Measurements from ENCODE around the gene BANP. TPM values are rescaled to one million over a fixed set of nuclear protein-coding genes. Genes with fewer than 3 reads are reported as not detected.
"Not testable (repeated sequence)": the region's sequence is repeated elsewhere in the genome, so short reads cannot be mapped to it uniquely, and the experiment has no call there.

BANP gene
- total RNA-seq, 3 donors from 2014 or later, result 25.2 to 29.4 (median 25.9) TPM

DNA sequence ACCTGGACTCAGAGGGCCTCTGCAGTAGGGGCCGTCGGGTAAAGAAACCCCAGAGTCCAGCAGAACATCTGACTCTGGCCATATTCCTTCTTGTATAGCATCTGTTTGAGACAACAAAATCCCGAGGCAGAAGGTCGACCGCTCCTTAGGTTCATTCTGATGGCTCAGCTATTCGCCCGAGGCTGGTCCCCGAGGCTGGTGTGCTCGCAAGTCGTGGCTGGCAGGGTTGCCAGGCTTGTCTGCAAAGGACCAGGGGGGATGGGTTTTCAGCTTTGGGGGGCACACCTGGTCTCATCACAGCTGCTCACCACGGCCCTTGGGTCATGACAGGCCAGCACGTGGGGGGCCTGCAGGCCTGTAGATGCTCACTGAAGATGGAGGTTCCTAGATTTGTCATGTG, 119.1 kb downstream of the BANP start:
- H3K36me3 Mint-ChIP-seq (ENCODE audit: insufficient read depth), result peaks cover 19% of the 10 kb centered on the region

DNA sequence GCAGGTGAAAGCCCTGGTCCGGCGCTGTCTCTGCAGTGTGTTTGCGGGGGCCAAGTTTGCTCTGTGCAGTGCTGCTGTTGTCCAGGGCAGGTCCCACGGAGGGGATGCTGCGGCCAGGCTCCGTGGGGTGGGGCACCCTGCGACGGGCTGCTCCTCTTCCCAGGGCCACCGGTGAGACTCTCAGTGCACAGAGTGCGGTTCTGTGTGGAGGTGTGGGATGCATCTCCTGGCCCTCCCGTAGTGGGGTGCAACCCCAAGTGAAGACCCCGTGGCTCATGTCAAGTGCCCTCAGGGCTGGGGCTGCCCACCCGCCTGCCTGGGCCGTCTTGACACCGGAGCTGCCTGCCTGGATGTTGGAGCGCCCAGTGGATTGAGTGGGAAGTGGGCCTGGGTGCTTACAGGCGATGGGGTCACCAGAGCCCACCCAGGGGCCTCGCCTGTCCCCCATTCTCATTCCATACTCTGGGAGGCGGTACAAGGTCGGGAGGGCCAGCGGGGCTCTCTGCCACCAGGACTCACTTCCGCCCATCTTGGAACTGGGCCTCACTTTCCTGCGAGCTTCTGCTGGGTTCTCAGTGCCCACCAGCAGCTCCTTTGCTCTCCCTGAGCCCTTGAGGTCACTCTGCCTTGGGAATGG, 119.9 kb downstream of the BANP start:
- Mint-ChIP-seq H3K36me3 (ENCODE audit: insufficient read depth) (peaks cover 23% of the 10 kb centered on the region), H3K27me3 (ENCODE audit: low read depth) (no peaks in the 10 kb centered on the region), H3K4me1 (ENCODE audit: low read depth) (peaks cover 4% of the 10 kb centered on the region), H3K4me3 (no peak overlapping the region), H3K9me3 (no peaks in the 10 kb centered on the region)
- no peak for ATAC-seq
- no peak for DNase-seq

More for the DNA sequence above, 119.1 kb downstream of the BANP start:
- Mint-ChIP-seq H3K4me3 (no peak overlapping the region), H3K27me3 (ENCODE audit: low read depth) (no peaks in the 10 kb centered on the region), H3K4me1 (ENCODE audit: low read depth) (peaks cover 4% of the 10 kb centered on the region), H3K9me3 (no peaks in the 10 kb centered on the region)
- no peak for DNase-seq
- ATAC-seq, result no peak

DNA sequence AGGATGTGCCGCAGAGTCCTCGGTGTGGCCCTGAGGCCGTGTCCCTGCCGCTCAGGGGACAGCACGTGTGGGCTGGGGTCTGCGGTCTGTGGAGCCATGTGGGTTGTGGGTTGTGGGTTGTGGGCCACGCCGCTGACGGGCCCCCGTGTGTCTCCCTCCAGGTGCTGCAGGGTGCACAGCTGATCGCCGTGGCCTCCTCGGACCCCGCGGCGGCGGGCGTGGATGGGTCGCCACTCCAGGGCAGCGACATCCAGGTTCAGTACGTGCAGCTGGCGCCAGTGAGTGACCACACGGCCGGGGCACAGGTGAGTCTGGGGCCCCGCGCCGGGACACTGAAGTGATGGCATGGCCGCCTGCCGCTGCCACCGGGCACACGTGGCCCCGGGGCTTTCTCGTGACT, 120.7 kb downstream of the BANP start:
- Mint-ChIP-seq H3K9me3 (no peaks in the 10 kb centered on the region), H3K36me3 (ENCODE audit: insufficient read depth) (peaks cover 27% of the 10 kb centered on the region), H3K4me3 (no peak overlapping the region), H3K4me1 (ENCODE audit: low read depth) (peaks cover 4% of the 10 kb centered on the region), H3K27me3 (ENCODE audit: low read depth) (no peaks in the 10 kb centered on the region)
- no peak for ATAC-seq
- no peak for DNase-seq

DNA sequence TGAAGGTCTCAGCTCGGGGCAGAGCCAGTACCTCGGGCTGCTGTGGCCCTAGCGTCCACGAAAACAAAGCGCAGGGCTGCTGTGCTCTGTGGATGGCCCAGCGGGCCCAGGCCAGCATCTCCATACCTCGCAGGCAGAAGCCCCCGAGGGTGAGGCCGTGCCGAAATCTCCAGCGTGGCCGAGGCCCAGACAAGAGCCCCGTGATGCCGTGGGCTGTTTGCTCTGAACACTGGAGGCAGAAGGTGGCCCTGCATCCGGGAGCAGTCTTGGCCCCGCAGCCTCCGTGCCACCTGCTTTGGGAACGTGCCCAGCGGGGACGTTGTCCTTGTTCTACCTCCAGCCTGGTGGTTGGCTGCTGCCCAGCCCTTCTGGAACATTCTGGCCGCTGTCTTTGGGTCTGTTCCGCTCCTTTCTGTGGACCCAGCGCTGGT, 121.4 kb downstream of the BANP start:
- H3K36me3 Mint-ChIP-seq (ENCODE audit: insufficient read depth), result peaks cover 27% of the 10 kb centered on the region
- no peak for ATAC-seq

DNA sequence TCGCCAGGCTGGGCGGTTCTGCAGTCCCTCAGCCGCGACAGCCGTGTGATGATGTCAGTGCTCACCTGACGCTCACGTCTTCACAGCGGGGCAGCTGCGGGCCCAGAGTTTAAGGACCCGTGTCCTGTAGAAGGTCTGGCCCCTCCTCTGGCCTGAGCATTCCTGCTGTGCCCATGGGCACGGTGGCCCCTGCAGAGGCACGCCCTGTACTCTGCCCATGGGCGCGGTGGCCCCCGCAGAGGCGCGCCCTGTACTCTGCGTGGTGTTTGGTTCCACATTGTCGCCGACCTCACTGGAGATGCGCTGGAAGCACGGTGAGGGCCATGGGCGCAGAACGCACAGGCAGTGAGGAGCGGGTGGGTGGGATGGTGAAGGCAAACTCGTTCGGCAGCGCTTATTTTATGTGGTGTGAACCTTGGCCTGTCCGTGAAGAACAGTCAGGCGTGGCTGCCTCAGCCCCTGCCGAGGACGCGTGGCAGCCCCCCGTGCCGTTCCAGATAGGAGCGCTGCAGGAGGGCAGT, 122.0 kb downstream of the BANP start:
- H3K4me1 Mint-ChIP-seq (ENCODE audit: low read depth), result peaks cover 4% of the 10 kb centered on the region
- ATAC-seq (no peak), DNase-seq (no peak)
- no peaks in the 10 kb centered on the region for H3K27me3 Mint-ChIP-seq (ENCODE audit: low read depth)
- no peaks in the 10 kb centered on the region for H3K9me3 Mint-ChIP-seq
- no peak overlapping the region for H3K4me3 Mint-ChIP-seq
- H3K36me3 Mint-ChIP-seq (ENCODE audit: insufficient read depth), result peaks cover 33% of the 10 kb centered on the region

More for the DNA sequence above, 121.4 kb downstream of the BANP start:
- DNase-seq, result no peak
- no peaks in the 10 kb centered on the region for H3K9me3 Mint-ChIP-seq
- H3K4me1 Mint-ChIP-seq (ENCODE audit: low read depth), result peaks cover 4% of the 10 kb centered on the region
- H3K27me3 Mint-ChIP-seq (ENCODE audit: low read depth), result no peaks in the 10 kb centered on the region
- no peak overlapping the region for H3K4me3 Mint-ChIP-seq

DNA sequence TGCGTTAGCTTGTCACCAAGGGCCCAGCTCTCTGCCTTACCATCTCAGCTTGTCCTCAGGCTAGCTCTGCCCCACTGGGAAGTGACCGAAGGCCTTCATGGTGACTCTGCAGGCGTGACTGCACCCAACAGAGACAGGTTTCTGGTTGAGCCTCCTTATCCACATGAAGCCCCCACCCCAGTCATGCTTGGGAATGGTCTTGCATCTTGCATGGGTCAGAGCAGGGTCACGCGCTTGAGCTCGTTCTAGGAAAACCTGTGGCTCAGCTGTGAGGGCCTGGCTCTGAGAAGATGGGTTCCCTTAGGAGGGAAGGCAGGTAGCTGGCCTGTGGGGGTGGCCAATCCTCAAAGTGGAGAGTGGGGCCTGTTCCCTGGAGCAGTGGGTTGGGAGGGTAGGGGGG, 122.8 kb downstream of the BANP start:
- no peaks in the 10 kb centered on the region for H3K9me3 Mint-ChIP-seq
- peaks cover 36% of the 10 kb centered on the region for H3K36me3 Mint-ChIP-seq (ENCODE audit: insufficient read depth)
- no peak overlapping the region for H3K4me3 Mint-ChIP-seq
- no peaks in the 10 kb centered on the region for H3K27me3 Mint-ChIP-seq (ENCODE audit: low read depth)
- DNase-seq (no peak), ATAC-seq (no peak)
- peaks cover 3% of the 10 kb centered on the region for H3K4me1 Mint-ChIP-seq (ENCODE audit: low read depth)

DNA sequence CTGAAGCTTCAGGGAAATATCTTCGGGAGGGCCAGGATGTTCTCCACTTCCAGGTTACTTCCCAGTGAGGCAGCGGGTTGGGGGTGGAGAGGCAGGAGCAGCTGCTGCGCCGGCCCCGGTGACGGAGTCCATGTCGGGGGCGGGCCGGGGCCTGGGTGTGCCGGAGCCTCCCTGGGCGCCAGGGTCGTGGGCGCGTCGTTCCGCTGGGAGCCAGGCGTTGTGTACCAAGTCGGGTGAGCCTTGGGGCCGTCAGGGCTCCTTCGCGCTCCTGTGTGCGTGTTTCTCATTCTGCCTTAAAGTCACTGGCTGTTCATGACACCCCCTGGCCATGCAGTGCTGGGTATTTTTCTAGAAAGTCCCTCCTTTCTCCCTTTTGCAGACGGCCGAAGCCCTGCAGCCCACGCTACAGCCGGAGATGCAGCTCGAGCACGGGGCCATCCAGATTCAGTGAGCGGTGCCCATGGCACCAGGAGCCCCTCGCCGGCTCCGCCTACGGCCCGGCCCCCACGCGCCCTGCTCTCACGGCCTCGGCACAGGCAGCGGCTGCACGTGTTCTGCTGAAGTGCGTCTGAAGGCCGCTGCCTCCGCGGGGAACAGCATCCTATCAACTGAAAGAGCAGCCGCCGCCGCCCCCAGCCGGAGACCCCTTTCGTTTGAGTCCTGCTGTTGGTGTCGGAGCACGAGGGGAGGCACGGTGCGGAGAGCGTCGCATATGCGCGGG, 125.1 kb downstream of the BANP start:
- Mint-ChIP-seq H3K9me3 (no peaks in the 10 kb centered on the region), H3K4me3 (no peak overlapping the region), H3K36me3 (ENCODE audit: insufficient read depth) (peaks cover 28% of the 10 kb centered on the region), H3K27me3 (ENCODE audit: low read depth) (no peaks in the 10 kb centered on the region), H3K4me1 (ENCODE audit: low read depth) (no peaks in the 10 kb centered on the region)
- no peak for ATAC-seq
- DNase-seq, result no peak

DNA sequence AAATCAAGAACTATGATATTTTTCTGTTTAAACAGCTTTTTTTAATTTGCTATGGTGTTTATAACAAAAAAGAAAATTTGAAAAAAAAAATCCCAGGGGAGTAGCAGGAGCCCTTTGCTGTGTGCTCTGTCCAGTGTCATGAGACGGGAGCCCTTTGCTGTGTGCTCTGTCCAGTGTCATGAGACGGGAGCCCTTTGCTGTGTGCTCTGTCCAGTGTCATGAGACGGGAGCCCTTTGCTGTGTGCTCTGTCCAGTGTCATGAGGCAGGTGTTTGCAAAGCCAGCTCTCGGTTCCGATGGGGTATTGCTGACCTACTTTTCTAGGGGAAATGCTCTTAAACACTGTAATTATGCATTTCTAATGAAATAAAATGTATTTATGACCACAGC, 125.7 kb downstream of the BANP start:
- not testable (repeated sequence) for ATAC-seq; H3K27me3 Mint-ChIP-seq (ENCODE audit: low read depth); H3K4me3 Mint-ChIP-seq; H3K9me3 Mint-ChIP-seq; DNase-seq; H3K4me1 Mint-ChIP-seq (ENCODE audit: low read depth)
- peaks cover 28% of the 10 kb centered on the region for H3K36me3 Mint-ChIP-seq (ENCODE audit: insufficient read depth)

DNA sequence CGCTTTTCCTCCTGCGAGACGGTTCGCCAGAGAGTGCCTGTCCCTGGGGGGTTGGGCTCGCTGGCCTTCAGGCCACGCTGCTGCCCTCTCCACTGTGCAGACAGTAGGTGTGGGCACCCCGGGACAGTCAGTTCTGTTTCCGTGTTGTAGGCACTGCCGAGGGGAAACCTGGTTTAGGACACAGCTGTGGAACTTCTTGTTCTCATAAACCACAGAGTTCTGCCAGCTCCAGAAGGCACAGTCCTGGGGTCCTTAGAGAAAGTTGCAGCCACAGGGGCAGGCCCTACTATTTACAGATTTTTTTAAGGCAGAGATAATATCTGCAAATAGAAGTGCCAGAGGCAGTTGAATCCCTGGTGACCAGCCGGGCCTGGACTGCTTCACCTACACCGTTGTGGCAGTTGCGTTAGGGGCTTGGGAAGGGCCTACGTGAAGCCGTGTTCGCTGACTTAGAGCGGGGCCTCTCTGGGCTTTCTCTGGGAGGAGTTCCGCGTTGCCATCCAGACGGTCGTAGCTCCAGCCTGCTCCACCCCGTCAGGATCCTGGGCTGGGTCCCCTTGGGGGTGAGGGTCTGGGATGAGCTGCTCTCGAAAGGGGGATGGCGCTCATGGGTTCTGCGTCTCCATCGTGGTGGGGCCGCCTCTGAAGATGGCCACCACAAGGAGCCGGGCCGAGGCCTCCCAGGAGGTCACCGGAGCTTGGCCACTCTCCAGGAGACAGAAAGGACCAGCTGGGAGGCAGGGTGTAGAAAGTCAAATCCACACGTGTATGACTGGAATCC, 126.3 kb downstream of the BANP start:
- Mint-ChIP-seq H3K27me3 (ENCODE audit: low read depth) (no peaks in the 10 kb centered on the region), H3K9me3 (no peaks in the 10 kb centered on the region), H3K4me3 (no peak overlapping the region), H3K4me1 (ENCODE audit: low read depth) (no peaks in the 10 kb centered on the region), H3K36me3 (ENCODE audit: insufficient read depth) (peaks cover 28% of the 10 kb centered on the region)
- DNase-seq, result no peak
- ATAC-seq, result no peak

DNA sequence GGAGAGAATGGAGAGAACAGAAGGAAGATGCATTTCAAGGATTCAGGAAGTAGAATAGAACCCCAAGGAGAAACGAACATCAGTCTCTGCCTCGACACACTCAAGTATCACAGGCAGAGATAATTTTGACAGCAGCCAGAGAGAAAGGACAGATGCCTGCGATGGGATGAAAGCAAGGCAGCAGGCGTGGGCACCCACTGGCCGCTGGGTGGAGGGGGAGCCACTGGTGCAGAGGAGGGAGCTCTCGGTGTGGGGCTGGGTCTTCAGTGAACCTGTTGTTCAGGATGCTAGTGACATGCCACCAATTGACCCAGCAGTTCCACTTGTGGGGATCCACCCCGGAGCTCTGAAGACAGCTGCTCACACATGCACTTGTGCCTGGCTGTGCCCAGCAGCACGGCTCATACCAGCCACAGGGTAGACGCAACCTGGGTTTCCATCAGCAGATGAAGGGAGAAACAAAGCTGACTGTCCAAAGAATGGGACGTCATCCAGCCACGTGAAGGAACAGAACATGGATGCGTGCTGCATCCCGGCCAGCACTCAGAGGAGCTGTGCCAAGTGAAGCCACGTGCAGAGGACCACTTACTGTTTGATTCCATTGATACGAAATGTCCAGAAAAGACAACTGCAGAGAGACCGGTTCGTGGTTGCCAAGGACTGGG, 127.0 kb downstream of the BANP start:
- Mint-ChIP-seq H3K4me1 (ENCODE audit: low read depth) (no peaks in the 10 kb centered on the region), H3K36me3 (ENCODE audit: insufficient read depth) (peaks cover 31% of the 10 kb centered on the region), H3K4me3 (no peak overlapping the region), H3K27me3 (ENCODE audit: low read depth) (no peaks in the 10 kb centered on the region), H3K9me3 (no peaks in the 10 kb centered on the region)
- ATAC-seq (no peak), DNase-seq (no peak)

DNA sequence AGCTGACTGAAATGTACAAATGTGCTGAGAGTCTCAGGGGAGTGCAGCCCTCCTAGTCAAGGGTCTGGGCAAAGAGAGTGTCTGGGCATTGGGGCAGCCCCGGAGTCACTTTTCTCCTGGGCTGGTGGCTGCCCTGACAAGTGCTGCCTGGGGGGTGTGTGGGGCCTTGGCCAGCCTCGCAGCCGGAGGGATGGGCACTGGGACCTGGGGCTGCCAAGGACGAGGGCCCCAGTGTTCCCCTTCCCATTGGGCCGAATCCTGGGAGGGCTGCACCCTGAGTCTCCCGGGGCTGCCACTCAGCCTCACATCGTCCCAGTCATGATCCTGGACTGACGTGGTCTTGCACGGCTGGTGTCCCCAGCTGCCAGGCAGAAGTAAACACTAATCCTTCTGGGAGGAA, 132.3 kb downstream of the BANP start:
- Mint-ChIP-seq H3K36me3 (ENCODE audit: insufficient read depth) (peaks cover 11% of the 10 kb centered on the region), H3K4me3 (no peak overlapping the region), H3K27me3 (ENCODE audit: low read depth) (no peaks in the 10 kb centered on the region), H3K9me3 (no peaks in the 10 kb centered on the region), H3K4me1 (ENCODE audit: low read depth) (no peaks in the 10 kb centered on the region)
- ATAC-seq (no peak), DNase-seq (no peak)

DNA sequence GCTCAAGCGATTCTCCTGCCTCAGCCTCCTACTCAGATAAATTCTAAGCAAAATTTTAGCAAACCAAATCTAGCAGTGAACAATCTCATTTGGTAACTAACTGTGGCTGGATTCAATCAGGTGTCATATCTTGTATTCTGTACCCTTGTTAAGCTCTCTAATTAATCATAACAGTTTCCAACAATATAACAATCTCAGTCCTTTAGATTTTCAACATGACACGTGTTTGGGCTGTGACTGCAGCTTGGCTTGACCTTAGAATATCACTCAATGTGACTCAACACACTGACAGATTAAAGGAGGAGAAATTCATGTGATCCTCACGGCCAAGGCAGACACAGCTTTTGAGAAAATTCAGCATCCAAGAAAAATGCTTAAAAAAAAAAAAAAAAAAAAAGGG, 133.6 kb downstream of the BANP start:
- Mint-ChIP-seq H3K4me1 (ENCODE audit: low read depth) (no peaks in the 10 kb centered on the region), H3K27me3 (ENCODE audit: low read depth) (no peaks in the 10 kb centered on the region), H3K9me3 (no peaks in the 10 kb centered on the region), H3K36me3 (ENCODE audit: insufficient read depth) (peaks cover 8% of the 10 kb centered on the region), H3K4me3 (no peak overlapping the region)
- ATAC-seq (no peak), DNase-seq (no peak)

DNA sequence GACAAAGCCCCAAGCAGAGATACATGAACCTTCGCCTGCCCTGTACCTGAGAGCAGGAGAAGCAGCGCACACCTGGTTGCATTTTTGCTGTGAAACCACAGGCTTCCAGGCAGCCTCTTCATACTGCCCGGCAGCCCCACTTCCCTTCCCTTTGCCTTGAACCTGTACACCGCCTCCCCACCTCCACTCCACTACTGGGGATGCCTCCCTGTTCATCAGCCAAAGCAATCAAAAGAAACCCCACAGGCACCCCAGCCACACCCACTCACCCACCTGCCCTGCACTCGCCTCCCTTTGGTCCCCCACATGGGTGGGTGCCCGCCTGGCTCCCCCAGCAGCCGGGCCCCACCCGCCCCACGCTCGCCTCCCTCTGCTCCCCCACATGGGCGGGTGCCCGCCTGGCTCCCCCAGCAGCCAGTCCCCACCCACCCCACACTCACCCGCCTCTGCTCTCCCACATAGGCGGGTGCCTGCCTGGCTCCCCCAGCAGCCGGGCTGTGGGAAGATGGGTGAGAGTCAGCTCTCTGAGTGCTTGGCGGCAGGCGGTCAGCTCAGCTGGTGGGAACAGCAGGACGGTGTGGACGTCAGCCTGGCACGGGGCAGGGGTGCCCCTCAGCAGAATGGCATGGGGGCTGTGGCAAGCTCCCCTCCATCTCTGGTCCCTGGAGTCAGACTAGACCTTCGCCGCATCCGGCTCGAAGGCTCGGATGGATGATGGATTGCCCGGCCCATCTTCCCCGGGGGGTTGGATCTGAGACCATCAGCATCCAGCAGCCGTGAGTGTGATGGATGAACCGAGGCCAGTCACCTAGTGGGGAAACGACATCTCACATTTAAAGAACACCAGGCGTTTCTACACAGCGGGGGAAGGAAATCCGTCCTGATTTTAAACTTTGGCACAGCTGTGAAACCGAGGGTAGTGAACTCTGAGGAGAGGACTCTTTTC, 135.6 kb downstream of the BANP start:
- no peak for ATAC-seq

More for the DNA sequence above, 135.6 kb downstream of the BANP start:
- H3K27me3 Mint-ChIP-seq (ENCODE audit: low read depth), result no peaks in the 10 kb centered on the region
- H3K9me3 Mint-ChIP-seq, result no peaks in the 10 kb centered on the region
- H3K4me3 Mint-ChIP-seq, result no peak overlapping the region
- H3K36me3 Mint-ChIP-seq (ENCODE audit: insufficient read depth), result peaks cover 8% of the 10 kb centered on the region
- H3K4me1 Mint-ChIP-seq (ENCODE audit: low read depth), result no peaks in the 10 kb centered on the region
- no peak for DNase-seq

Measured in activated T-cell treated with anti-CD3 and anti-CD28 coated beads, Interleukin-2, amount 50 U/mL, for 4 hours (primary cell).